Stimulated activated CD4-positive, alpha-beta T cell treated with anti-CD3 and anti-CD28 coated beads, TNF-alpha, amount 100 ng/mL, for 1 hour (primary cell): ENCODE results near the gene IL13RA2.

ENCODE experiments used
- DNase-seq, 3 donors: peaks; one replicate each; pipeline ENCODE4 v3.0.0-alpha.2; 2020; ENCODE audit warnings: low read depth in 3 of 3, low spot score in 1 of 3

The IL13RA2 gene

DNA sequence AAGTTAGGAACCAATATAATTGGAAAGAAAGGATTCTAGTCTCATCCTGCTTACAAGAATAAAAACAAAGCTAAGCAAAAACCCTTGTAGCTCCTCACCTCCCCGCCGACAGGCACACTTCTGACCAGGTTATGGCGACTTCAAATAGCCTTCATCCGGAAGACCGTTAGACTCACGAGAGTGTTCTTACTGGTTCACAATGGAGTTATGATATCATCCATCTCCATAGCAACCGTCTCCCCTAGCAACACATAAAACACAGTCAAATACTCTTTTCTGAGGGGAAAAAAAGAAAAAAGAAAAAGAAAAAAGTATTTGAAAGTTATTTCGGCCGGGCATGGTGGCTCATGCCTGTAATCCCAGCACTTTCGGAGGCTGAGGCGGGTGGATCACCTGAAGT, at the start of gene IL13RA2:
Gene IL13RA2, minus strand, starts transcription at position 162 of the 400 bp plus-strand sequence. CDS start 347 bp downstream, outside the sequence.
- no peak for DNase-seq

- DNase-seq = no peak
Observed at GRCh38 chrX:115065304-115065703, 47.9 kb upstream of the IL13RA2 start.

- no peak for DNase-seq
Observed at GRCh38 chrX:115060013-115060412, 42.6 kb upstream of the IL13RA2 start.

- DNase-seq = no peak
Observed at GRCh38 chrX:115058276-115058675, 40.9 kb upstream of the IL13RA2 start.

DNA sequence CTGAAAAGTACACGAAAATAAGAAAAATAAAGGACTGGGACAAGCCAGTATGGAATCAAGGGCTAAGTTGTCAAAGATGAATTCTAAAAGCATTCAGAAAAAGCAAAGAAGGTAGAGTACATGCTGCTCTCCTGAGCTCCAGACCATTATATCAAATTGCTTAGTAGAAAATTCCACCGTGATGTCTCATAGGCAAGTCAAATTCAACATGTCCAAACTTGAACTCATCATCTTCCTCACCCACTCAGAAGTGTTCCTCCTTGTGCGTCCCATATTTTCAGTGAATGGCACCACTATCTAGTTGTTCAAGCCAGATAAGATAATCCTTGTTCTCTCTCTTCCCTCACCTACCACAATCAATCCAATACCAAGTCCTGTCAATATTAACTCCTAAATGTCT, 37.5 kb upstream of the IL13RA2 start:
- no peak for DNase-seq

DNA sequence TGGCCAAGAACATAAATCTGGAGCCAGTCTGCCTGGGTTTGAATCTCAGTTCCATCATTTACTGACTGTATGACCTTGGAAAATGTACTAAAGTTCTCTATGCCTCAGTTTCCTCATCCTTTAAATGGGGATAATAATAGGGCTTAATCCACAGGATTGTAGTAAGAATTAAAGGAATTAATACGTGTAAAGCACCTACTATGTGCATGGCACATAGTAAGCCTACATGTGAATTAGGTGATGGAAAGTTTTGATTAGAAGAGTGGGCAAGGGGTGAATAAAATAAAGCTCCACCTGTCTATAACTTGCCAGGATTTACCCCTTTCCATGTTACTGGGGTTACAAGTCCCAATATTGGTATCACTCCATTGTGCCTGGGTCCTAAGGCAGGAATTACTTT, 35.8 kb upstream of the IL13RA2 start:
- DNase-seq = no peak

DNA sequence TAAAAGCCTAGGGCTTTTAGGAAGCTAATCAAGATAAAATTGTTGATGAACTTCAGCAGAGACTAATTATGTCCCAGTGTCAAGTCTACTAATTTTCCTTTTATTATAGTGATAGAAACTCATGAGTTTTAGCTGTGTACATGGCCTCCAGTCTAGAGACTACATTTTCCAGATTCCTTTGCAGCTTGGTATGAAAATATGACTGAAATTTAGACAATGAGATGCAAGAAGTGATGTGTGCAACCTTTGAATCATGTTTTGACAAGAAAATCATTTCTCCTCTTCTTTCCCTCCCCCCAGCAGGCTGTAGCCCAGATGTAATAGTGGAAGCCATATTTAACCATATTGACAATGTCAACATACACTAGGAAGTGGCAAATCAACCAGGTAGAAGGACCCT, 30.3 kb upstream of the IL13RA2 start:
- no peak for DNase-seq

- DNase-seq = no peak
Observed at GRCh38 chrX:115047181-115047580, 29.8 kb upstream of the IL13RA2 start.

- no peak for DNase-seq
Observed at GRCh38 chrX:115040417-115040816, 23.0 kb upstream of the IL13RA2 start.

- DNase-seq = no peak
Observed at GRCh38 chrX:115038406-115038805, 21.0 kb upstream of the IL13RA2 start.

DNA sequence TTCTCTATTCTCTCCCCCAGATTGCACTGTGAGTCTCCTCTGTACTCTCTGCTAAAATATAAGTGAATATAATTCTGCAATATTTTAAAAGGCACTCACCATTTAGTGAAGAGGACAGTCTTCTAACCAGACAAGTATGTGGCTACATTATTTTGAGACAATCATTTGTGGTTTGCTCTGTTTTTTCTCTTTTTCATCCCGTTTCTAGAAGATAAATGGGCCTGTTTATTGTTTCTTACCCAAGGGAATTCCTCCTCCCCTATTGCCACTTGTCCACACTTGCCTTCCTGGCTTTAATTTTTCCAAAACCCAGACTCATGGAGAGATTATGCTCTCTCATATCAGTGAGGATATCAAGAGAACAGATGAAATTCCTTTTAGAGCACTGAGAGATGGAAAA, 18.6 kb upstream of the IL13RA2 start:
- DNase-seq = no peak

DNA sequence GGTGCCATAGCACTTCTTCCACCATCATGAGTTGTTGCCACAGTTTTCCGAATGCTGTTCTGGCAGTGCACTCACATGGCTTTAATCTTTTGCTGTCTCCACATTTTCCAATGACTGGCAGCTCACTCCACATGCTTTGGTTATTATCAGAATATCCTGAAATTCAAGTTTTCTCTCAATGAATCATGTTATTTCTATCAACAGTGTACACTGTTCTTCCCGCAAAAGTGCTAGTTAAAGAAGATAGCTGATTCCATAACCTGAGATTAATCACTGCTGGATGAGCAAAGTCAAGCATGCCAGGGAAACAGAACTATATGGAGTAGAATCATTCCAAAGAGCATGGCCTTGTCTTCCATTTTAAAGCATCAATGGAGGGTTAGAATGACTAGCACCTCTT, 14.6 kb upstream of the IL13RA2 start:
- DNase-seq = no peak

GRCh38 chrX:115030625-115031024, 13.2 kb upstream of the IL13RA2 start:
- DNase-seq = no peak

- no peak for DNase-seq
Observed at GRCh38 chrX:115029869-115030570, 12.6 kb upstream of the IL13RA2 start.

GRCh38 chrX:115029440-115029839, 12.0 kb upstream of the IL13RA2 start:
- DNase-seq = no peak

- no peak for DNase-seq
Observed at GRCh38 chrX:115023811-115024210, 6.4 kb upstream of the IL13RA2 start.

GRCh38 chrX:115023139-115023538, 5.7 kb upstream of the IL13RA2 start:
- no peak for DNase-seq

GRCh38 chrX:115021121-115021520, 3.7 kb upstream of the IL13RA2 start:
- DNase-seq = no peak

- DNase-seq = no peak
Observed at GRCh38 chrX:115018944-115019343, 1.5 kb upstream of the IL13RA2 start.

DNA sequence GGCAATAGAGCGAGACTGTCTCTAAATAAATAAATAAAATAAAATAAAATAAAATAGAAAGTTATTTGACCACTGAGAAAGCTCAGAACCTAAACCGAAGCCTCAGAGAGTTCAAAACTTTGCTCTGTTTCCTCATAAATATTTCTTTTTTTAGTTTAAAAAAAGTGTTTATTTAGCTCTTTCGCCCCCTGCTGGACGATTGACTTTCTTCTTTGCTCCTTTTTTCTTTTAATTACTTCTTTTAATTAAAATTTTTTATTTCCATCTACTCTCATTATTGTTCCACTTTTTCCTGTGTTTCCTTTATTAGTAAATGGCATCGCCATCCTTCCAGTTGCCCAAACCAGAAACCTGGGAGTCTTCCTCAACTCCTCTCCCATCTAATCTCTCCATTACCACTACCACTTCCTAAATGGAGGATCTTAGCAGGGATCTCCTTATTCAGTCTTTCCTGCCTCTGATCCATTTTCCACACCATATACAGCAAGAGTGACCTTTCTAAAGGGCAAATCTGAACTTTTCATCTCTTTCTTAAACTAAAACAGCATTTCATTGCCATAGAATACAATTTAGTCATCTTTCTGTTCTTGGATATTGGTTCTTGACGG, 728 bp upstream of the IL13RA2 start:
- DNase-seq = no peak

GRCh38 chrX:115013705-115014104, 3.7 kb downstream of the IL13RA2 start:
- DNase-seq = no peak

DNA sequence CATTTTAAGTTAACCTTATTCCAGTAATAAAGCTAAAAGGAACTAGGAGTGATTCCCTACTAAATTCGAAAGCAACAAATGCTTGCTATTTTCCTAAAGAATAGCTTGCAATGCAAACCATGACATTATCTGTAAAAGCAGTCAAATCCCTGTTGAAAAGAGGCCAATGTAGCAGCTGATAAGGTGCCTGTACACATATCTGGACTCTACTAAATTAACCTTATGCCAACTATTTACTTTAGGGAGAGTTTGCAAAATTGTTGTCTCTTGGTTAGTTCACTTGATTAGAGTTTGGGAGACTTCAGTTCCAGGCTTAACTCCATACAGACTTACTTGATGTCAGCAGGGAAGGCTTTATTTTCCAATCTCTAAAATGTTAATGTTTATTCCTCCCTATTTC, 6.0 kb downstream of the IL13RA2 start:
- no peak for DNase-seq

DNA sequence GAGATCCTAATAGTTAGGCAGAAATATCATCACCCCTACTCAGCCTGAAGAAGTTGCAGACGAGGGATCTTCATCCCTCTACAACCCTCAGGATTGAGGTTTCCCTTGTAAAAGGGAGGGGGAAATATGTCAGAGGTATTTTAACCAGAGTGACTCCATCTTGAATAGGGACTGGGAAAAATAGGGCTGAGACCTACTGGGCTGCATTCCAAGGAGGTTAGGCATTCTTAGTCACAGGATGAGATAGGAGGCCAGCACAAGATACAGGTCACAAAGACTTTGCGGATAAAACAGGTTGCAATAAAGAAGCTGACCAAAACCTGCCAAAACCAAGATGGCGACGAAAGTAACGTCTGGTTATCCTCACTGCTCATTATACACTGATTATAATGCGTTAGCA, 17.5 kb downstream of the IL13RA2 start:
- no peak for DNase-seq
